ENCODE measurements around the gene ATG14.
A peak's percentile ranks its signal among the peaks of the same experiment; 100 is the strongest.

ATG14 gene

GRCh38 chr14:55329999-55330710 lies 81.5 kb downstream of the ATG14 start (continued):
- TF ChIP-seq PRDM2 (tag by site-specific recombination; IDR thresholded peaks at IDR 0.05; ENCODE audit: borderline replicate concordance) (no peak), HOXC10 (CRISPR knock-in tag; IDR thresholded peaks at IDR 0.05) (no peak), ZNF660 (tag by site-specific recombination; IDR thresholded peaks at IDR 0.05) (no peak), ZNF324 (tag by site-specific recombination; IDR thresholded peaks at IDR 0.05) (no peak), ZNF449 (tag by site-specific recombination; IDR thresholded peaks at IDR 0.05) (no peak), ELK4 (IDR thresholded peaks at IDR 0.05; ENCODE audit: borderline replicate concordance, low read depth, low read length) (no peak), FEZF1 (tag by site-specific recombination; IDR thresholded peaks at IDR 0.05) (no peak), ZNF585B (tag by site-specific recombination; IDR thresholded peaks at IDR 0.05) (no peak), ZNF488 (tag by site-specific recombination; IDR thresholded peaks at IDR 0.05) (no peak), ZNF148 (tag by site-specific recombination; IDR thresholded peaks at IDR 0.05; ENCODE audit: borderline replicate concordance) (no peak), ZNF433 (tag by site-specific recombination; IDR thresholded peaks at IDR 0.05; ENCODE audit: low read depth) (no peak), ZNF473 (tag by site-specific recombination; IDR thresholded peaks at IDR 0.05) (no peak), ZNF37A (tag by site-specific recombination; IDR thresholded peaks at IDR 0.05) (no peak), KLF8 (tag by site-specific recombination; IDR thresholded peaks at IDR 0.05) (no peak), ZNF274 (IDR thresholded peaks at IDR 0.05; ENCODE audit: low read length) (no peak), ZNF274 (tag by site-specific recombination; IDR thresholded peaks at IDR 0.05; ENCODE audit: borderline replicate concordance) (no peak), TSHZ1 (tag by site-specific recombination; IDR thresholded peaks at IDR 0.05; ENCODE audit: borderline replicate concordance) (no peak), EGR2 (tag by site-specific recombination; IDR thresholded peaks at IDR 0.05; ENCODE audit: low read depth) (0 out of 2 replicates have a peak, but pooled peaks have one; percentile 10), ZSCAN5A (tag by site-specific recombination; IDR thresholded peaks at IDR 0.05) (no peak), ZNF416 (tag by site-specific recombination; IDR thresholded peaks at IDR 0.05) (no peak), ZNF548 (tag by site-specific recombination; IDR thresholded peaks at IDR 0.05) (no peak), ZNF146 (tag by site-specific recombination; IDR thresholded peaks at IDR 0.05) (no peak), GLIS1 (tag by site-specific recombination; IDR thresholded peaks at IDR 0.05) (0 out of 2 replicates have a peak, but pooled peaks have one; percentile 8)
